NK-92 (cell line): ENCODE measurements around the gene CDHR5.

Experiments
- DNase-seq: peaks from one replicate; lab custom pipeline; 2025; ENCODE audit not compliant: unreplicated experiment; lab: John Stamatoyannopoulos, UW

The CDHR5 gene

DNA sequence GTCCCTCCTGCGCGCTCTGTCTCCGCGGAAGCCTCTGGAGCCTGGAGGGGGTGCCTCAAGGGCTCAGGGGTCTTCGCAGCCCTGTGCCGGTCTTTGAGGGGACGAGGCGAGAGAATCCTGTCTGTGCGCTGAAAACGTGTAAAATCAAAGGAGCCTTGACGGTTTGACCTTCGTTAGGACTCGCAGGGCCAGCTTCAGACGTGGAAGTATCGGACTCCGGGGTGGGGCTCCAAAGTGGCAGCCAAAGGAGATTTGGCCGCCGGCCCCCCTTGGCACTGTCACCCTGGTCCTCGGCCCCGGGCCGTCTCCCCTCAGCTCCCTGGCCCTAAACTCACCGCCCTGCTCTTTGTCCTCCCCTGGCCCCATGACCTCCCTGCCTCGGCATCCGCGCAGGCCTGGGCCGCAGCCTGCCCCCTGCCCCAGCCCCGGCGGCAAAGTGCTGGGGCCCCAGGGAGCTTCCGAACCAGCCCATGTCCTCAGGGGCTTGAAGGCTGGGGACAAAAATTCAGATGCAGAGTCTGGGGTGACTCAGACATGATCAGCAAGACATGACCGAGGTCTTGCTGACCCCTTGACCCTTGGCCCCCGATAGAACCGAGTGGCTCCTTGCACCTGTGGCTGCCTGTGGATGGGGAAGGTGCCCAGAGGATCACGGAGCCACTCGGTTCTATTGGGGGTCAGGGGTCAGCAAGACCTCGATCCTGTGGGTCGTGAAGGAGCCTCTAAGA lies 55.4 kb downstream of the CDHR5 start:
- DNase-seq, result no peak

DNA sequence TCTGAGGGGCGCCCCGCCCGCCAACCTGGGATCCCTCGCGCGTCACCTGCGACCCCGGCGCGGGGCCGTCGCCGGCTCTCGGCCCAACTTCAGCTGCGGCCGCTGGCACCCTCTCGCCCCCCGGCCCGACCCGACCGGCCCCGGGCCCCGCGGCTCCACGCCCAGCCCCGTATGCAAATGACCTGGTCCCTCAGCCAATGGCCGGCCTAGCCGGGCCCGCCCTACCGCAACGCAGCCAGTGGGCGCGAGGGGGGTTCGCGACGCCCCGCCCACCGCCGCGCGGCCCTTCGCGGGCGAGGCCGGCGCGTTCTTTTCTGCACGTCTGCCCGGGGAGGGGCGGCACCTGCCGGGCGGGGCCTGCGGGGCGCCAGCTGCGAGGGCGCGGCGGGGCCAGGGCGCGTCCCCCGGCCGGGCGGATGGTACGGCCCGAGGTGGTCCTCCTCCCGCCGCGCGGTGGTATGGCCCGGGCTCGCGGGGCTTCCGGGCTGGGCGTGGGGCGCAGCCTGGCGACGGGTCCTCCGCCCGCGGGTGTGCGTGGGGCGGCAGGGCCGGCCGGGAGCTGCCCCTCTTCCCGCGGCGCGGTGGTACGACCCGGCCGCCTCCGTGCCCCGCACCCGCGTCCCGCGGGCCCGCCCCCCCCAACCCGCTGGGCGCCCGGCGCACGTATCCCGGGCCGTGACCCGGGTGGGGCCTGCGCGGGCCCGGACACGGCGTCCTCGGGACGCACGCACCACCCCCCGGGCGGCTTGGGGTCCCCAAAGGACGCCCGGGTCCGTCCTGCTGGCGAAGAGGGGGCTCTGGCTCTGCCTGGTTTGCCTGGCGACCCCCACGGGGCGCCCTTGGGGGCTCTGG lies 56.2 kb downstream of the CDHR5 start:
- DNase-seq, result peak; percentile 66

DNA sequence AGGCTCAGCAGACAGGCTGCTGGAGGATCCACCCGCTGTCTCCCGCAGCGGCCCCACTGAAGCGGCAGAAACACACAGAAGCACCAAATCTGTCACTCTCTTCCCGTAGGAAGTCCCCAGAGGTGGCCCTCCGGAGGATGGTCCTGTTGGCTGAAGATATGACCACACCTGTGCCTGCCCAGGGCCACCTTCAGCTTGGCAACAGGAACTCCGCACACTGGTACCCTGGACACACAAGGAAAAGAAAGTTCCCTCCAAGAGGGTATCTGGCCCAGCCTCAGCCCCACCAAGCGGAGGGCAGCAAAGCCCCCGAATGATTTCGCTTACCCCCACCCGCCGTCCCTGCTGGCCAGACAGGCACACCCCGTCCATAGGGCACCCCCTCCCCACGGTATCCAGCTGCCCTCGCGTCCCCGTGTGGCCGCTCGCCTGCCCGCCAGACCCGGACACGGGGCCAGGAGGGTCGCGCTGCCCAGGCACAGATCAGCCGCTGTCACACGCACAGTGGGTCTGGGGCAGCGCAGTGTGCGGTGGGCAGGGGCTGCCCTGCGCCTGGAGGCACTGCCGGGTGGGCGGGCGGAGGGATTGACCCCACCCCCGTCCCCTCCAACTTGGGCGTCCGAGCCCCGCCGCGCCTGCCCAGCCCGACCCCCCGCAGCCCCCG lies 57.0 kb downstream of the CDHR5 start:
- DNase-seq, result no peak

DNA sequence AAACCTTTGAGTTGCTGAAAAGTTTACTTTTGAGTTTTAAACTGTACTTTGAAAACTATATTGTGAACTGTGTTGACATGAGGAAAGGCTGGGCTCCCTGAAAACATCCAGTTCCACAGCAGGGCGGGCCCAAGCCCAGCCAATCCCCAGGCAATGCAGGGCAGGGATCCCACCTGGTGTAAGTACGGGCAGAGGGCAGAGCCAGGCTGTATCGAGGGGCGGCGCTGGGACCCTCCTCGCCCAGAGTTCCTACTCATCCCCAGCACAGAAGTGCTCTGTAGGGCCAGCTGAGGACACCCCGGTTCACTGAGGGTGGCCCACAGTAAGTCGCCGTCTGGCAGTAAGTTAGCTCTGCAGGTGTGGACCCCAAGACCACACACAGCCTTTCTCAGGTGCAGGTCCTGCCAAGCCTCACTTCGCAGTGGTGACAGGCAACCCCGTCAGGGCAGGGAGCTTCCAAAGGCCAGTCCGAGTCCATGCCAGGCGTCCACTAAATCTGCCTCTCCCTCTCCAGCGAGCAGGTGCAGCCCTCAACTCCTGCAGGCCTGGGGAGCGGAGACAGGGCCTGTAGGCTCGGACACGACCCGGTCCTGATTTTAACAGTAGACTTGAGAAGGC lies 57.6 kb downstream of the CDHR5 start:
- no peak for DNase-seq
